Pancreas (tissue), 10 donors: Measurements from ENCODE around the gene ARCN1. TPM values are rescaled to one million over a fixed set of nuclear protein-coding genes. Genes with fewer than 3 reads are reported as not detected.

Source experiments
- ATAC-seq, 4 donors: fragments of 200-7000 bp; cut with Tn5 transposase; one replicate each; pipeline versions ENCODE4 v1.8.0 to v1.9.1; 2020; ENCODE audit warnings: mild to moderate bottlenecking in 4 of 4, moderate library complexity in 4 of 4
- DNase-seq, 6 donors: peaks; one replicate each; pipeline ENCODE4 v3.0.0-alpha.2; 2020
- FAIRE-seq: peaks from 2 replicates; lab custom pipeline; 2012; peaks lifted over from hg19 to GRCh38; lab: Jason Lieb, UNC
- H3K27ac ChIP-seq, 4 donors: fragments of 200-600 bp; sonication (generic); 1 replicate in 3 of 4; 2 replicates in 1 of 4; pipeline versions ENCODE4 v1.5.0 to v1.8.0; 2020
- H3K27me3 ChIP-seq, 4 donors: fragments of 200-600 bp; one replicate each; pipeline ENCODE4 v1.8.0; 2021
- H3K36me3 ChIP-seq, 3 donors: fragments of 200-600 bp; sonication (generic) in 1 of 3; one replicate each; pipeline versions ENCODE4 v1.5.0 to v1.8.0; 2020 to 2021
- H3K4me1 ChIP-seq, 3 donors: fragments of 200-600 bp; one replicate each; pipeline ENCODE4 v1.8.0; 2021
- H3K4me3 ChIP-seq, 4 donors: fragments of 200-600 bp; sonication (generic) in 2 of 4; one replicate each; pipeline versions ENCODE4 v1.5.0 to v1.8.0; 2020 to 2021
- H3K9me3 ChIP-seq, 4 donors: fragments of 200-600 bp; one replicate each; pipeline ENCODE4 v1.8.0; 2021
- WGBS, 2 donors: extraction: QIAGEN DNeasy Blood & Tissue Kit; methylation state at CpG; one replicate each; pipeline ENCODE4 v1.1.7; 2013; 5-methylcytosine and 5-hydroxymethylcytosine counted together
- intact Hi-C, 3 donors: fragments of 100-400 bp; cut with DNase I; formaldehyde crosslinking; loops; one replicate each; pipeline versions ENCODE4 v1.11.1 to v1.14.2; 2022
- polyA plus RNA-seq, 2 donors: library from polyadenylated mRNA; stranded (reverse); fragments of 200-250 nt; gene quantifications; one replicate each; pipeline ENCODE4 v1.2.3, GENCODE V29; 2013
- total RNA-seq, 6 donors: library from RNA; stranded (reverse); fragmentation: NEBNext Ultra II Directional in 4 of 6; extraction: Animal tissue kit (Norgen Biotek cat#: 25700) in 4 of 6; gene quantifications; one replicate each; pipeline versions ENCODE4 v1.2.1 to v1.2.4, GENCODE V29; 2021 to 2023
- TF ChIP-seq, protein P1 (sequence below), 4 donors: fragments of 200-600 bp; sonication (generic) in 3 of 4; IDR thresholded peaks; one replicate each; pipeline versions ENCODE4 v1.5.0 to v1.8.0; 2021; ENCODE audit warnings: antibody characterized with exemption in 4 of 4
- donor health status: healthy with polysubstance abuse.
- donor health status: DM: no; HTN: no; CAD: no; lungs with moderate emphysema.
- donor health status: DM: no; HTN: no; CAD: no.
- donor health status: control.
- donor health status: control.
- donor health status: Bipolar disorder and iron deficiency.
- donor health status: DM: yes; HTN: yes; CAD: no.
- donor health status: DM: no; HTN: no; CAD: no.
- donor health status: DM: no; HTN: no; CAD: no.
- donor health status: DM: yes; HTN: yes; CAD: no.

Gene ARCN1
- total and polyA plus RNA-seq, 8 donors = 39.8 to 105 (median 86.3) TPM

DNA sequence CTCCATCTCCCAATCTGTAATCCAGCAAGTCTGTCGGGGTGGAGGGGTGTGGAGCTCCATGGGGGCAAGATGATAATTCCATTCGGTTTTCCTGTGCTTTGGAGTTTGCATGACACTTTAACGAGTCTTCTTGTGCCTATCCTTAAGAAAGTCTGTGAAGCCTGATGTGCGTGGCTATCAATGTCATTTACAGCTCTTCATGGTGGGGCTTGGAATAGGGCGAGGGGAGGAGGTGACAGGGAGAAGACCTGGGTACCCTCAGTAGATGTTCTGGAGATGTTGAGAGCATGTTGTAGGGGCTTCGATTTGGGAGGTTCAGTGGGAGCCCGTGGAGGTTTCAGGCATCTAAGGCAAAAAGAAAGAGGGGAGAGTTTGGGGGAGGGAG lies 34.6 kb downstream of the ARCN1 start:
- H3K27me3 ChIP-seq = no peaks in the 10 kb centered on the region
- intact Hi-C loops = no loop called here
- H3K27ac ChIP-seq = peak overlapping the region; percentile 6 to 65 (median 44)
- ATAC-seq (no peak), FAIRE-seq (no peak), DNase-seq (peak in 1 of 6 donors; percentile 12)
- H3K4me1 ChIP-seq = peaks cover 0 to 5% (median 0%) of the 10 kb centered on the region in 3 donors
- WGBS, 2 donors = 44 to 46% methylated on average over 7 of the region's 7 CpGs
- TF ChIP-seq, protein P1, sequence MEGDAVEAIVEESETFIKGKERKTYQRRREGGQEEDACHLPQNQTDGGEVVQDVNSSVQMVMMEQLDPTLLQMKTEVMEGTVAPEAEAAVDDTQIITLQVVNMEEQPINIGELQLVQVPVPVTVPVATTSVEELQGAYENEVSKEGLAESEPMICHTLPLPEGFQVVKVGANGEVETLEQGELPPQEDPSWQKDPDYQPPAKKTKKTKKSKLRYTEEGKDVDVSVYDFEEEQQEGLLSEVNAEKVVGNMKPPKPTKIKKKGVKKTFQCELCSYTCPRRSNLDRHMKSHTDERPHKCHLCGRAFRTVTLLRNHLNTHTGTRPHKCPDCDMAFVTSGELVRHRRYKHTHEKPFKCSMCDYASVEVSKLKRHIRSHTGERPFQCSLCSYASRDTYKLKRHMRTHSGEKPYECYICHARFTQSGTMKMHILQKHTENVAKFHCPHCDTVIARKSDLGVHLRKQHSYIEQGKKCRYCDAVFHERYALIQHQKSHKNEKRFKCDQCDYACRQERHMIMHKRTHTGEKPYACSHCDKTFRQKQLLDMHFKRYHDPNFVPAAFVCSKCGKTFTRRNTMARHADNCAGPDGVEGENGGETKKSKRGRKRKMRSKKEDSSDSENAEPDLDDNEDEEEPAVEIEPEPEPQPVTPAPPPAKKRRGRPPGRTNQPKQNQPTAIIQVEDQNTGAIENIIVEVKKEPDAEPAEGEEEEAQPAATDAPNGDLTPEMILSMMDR (IDR thresholded peaks at IDR 0.05) = no peak
- H3K36me3 ChIP-seq = peaks cover 3 to 7% (median 5%) of the 10 kb centered on the region in 3 donors
- H3K9me3 ChIP-seq = no peaks in the 10 kb centered on the region
- H3K4me3 ChIP-seq = peak overlapping the region in 2 of 4 donors; percentile 22 to 25

DNA sequence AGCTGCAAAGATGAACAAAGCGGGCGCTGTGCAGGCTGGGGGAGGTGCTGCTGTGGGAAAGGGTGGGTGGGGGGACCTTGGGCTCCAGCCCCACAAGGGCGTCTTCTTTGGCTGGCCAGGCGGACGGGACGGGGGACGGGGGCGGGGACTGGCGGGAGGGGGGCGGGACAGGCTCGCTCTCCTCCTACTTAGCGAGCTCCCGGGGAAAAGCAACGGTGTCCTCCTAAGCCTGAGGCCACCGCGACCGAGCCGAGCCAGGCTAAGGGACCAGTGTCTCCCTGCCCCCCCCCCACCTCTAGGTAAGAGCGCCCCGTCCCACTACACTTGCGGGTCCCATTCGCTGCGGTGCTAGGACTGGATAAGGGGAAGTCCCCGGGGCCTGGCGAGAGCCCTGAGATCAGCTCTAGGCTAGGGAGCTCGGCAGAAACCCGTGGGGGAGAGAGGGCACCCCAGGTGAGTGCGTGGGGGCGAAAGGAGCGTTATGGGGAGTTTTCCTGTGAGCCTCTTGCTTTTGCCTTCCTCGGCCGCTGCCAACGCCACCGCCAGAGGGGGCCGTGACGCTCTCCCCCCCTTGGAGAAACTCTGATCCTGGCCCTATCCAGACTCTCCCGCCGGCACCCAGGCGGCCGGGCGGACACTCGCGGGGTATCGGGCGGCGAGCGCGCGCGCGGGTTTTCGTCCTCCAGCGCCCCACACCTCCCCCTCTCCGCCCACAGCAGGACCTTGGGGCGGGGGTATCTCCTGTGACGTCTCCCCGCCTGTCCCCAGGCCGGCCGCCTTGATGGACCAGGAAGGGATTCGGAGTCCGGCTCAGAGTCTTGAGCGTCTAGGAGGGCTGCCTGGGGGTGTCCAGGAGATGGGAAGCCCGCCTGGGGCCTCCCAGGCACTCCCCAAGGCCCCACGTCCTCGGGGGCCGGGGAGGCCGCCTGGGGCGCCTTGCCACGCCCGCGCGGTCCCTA lies 35.5 kb downstream of the ARCN1 start, which contains the start of gene PHLDB1:
PHLDB1 (plus strand) TSS at position 215 of the 959 bp plus-strand sequence. CDS start 6,222 bp downstream, outside the sequence.
- WGBS, 2 donors = 0 to 2% methylated on average over 65 to 72 of the region's 72 CpGs
- Histone ChIP-seq H3K4me1 (peaks cover 0 to 11% (median 0%) of the 10 kb centered on the region in 3 donors), H3K4me3 (peak within 1 kb of the TSS; percentile 38 to 79 (median 60)), H3K27ac (peak within 1 kb of the TSS; percentile 65 to 78 (median 72)), H3K27me3 (no peaks in the 10 kb centered on the region), H3K36me3 (no peaks in the 10 kb centered on the region), H3K9me3 (no peaks in the 10 kb centered on the region)
- TF ChIP-seq, protein P1 (IDR thresholded peaks at IDR 0.05) = peak in 2 of 4 donors; percentile 18 to 19
- intact Hi-C loops = no loop called here
- ATAC-seq (peak; percentile 41 to 65 (median 61)), FAIRE-seq (no peak), DNase-seq (peak in 5 of 6 donors; percentile 59 to 84 (median 68))

DNA sequence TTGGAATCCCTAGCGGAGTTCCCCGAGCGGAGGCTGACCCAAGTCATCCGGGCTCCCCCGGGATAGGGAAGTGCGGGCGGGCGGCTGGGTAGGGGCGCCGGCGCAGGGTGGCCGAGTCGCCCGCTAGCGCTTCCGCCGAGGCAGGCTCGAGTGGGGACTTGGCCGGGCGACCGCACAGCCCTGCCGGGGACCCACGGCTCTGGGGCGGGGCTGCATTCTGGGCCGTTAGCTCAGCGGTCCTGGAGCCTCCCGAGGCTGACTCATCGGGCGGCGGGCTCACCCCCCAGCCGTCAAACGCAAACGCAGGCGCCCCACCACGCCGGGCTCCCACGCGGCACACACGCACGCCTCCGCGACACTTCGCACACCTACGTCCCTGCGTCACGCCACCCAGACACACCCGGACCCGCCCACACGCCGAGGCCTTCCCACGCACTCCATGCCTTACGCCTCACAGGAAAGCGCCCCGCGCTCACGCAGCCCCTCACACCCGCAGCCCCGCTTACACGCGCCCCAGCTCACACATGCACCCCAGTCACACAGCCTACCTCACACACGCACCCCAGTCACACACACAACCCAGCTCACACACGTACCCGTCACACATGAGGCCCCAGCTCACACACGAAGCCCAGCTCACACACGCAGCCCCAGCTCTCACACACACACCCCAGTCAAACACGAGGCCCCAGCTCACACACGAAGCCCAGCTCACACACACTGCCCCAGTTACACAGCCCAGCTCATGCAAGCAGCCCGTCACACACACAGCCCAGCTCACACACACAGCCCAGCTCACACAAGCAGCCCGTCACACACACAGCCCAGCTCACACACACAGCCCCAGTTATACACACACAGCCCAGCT lies 36.4 kb downstream of the ARCN1 start:
- FAIRE-seq = no peak
- intact Hi-C loops = no loop called here
- H3K4me3 ChIP-seq = peak overlapping the region; percentile 38 to 79 (median 60)
- peak in 4 of 6 donors; percentile 57 to 84 (median 69) for DNase-seq
- H3K4me1 ChIP-seq = peaks cover 0 to 11% (median 0%) of the 10 kb centered on the region in 3 donors
- no peaks in the 10 kb centered on the region for H3K27me3 ChIP-seq
- 26 to 30% methylated on average over 50 to 69 of the region's 69 CpGs for WGBS, 2 donors
- no peaks in the 10 kb centered on the region for H3K9me3 ChIP-seq
- H3K36me3 ChIP-seq = no peaks in the 10 kb centered on the region
- H3K27ac ChIP-seq = peak overlapping the region; percentile 65 to 78 (median 72)
- peak; percentile 36 to 51 (median 44) for ATAC-seq
- TF ChIP-seq, protein P1 (IDR thresholded peaks at IDR 0.05) = no peak

DNA sequence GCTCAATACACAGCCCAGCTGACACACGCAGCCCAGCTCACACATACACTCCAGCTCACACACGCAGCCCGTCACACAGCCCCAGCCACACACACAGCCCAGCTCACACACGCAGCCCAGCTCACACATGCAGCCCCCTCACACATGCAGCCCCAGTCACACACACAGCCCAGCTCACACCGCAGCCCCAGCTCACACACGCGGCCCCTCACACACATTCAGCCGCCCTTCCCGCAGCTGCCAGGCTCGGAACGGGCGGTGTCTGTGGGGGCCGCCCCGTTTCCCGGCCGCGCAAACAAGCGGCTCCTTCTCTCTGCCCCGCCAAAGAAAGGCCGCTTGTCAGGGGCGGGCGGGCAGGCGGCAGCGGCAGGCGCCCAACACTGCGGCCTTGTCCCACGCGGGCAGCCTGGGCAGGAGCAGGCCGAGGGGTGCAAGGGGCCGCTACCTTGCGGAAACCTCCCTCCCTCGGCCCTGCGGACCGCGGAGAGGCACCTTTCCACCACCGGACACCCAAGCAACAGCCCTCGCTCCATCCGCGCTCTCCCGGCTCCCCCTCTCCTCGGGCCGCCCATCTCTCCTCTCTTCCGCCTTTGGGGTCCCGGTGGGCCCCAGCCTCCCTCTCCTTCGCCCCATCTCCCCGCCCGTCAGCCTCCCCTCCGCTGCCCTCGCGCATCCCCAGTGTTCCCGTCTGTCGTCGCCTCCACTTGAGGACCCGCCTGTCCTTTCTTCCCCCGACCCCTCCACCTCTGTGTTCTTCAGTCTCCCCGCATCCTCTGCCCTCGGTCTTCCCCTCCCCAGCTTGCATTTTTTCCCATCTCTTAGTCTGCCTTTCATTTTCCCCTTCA lies 37.4 kb downstream of the ARCN1 start:
- WGBS, 2 donors = 71 to 73% methylated on average over 35 to 57 of the region's 57 CpGs
- H3K27ac ChIP-seq = peak overlapping the region in 1 of 4 donors; percentile 4
- ATAC-seq (no peak), FAIRE-seq (no peak), DNase-seq (peak in 2 of 6 donors; percentile 63 to 78)
- H3K9me3 ChIP-seq = no peaks in the 10 kb centered on the region
- H3K4me1 ChIP-seq = peaks cover 0 to 11% (median 0%) of the 10 kb centered on the region in 3 donors
- intact Hi-C loops = loop anchor here in 1 of 3 donors (5.0 kb wide), 1 partner anchor 48 kb away; no protein-coding TSS in a partner anchor
- TF ChIP-seq, protein P1 (IDR thresholded peaks at IDR 0.05) = no peak
- H3K27me3 ChIP-seq = no peaks in the 10 kb centered on the region
- peak overlapping the region in 2 of 4 donors; percentile 28 to 54 for H3K4me3 ChIP-seq
- no peaks in the 10 kb centered on the region for H3K36me3 ChIP-seq
